HG03469 (cell line): ENCODE data around the gene PPP1R10.
A peak's percentile ranks its signal among the peaks of the same experiment; 100 is the strongest.
"Not testable (repeated sequence)": the region's sequence is repeated elsewhere in the genome, so short reads cannot be mapped to it uniquely, and the experiment has no call there.

ENCODE experiments used
- ATAC-seq: cut with Tn5 transposase; IDR thresholded peaks from one replicate; pipeline ENCODE4 v1.9.1; 2021; ENCODE audit warnings: mild to moderate bottlenecking, moderate library complexity, moderate number of reproducible peaks; ENCODE audit not compliant: unreplicated experiment

The PPP1R10 gene

GRCh38 chr6:30616811-30617564 is at the start of gene PPP1R10:
Gene PPP1R10 (minus strand): TSS chr6:30617243. CDS start chr6:30609944, 7,299 bp downstream.
- peak; percentile 60 for ATAC-seq

- ATAC-seq = not testable (repeated sequence)
Measured at GRCh38 chr6:30666300-30666699, 49.3 kb upstream of the PPP1R10 start.

GRCh38 chr6:30664994-30665767 is 48.1 kb upstream of the PPP1R10 start:
- ATAC-seq = no peak

GRCh38 chr6:30657922-30658321 is 40.9 kb upstream of the PPP1R10 start:
- ATAC-seq = not testable (repeated sequence)

- no peak for ATAC-seq
Measured at GRCh38 chr6:30657454-30657853, 40.4 kb upstream of the PPP1R10 start.

GRCh38 chr6:30656513-30656912 is 39.5 kb upstream of the PPP1R10 start:
- no peak for ATAC-seq

GRCh38 chr6:30655743-30656094 is 38.7 kb upstream of the PPP1R10 start:
- no peak for ATAC-seq

- ATAC-seq = no peak
Measured at GRCh38 chr6:30654798-30655742, 38.0 kb upstream of the PPP1R10 start.

- ATAC-seq = no peak
Measured at GRCh38 chr6:30651143-30651542, 34.1 kb upstream of the PPP1R10 start.

- ATAC-seq = peak; percentile 50
Measured at GRCh38 chr6:30647242-30648116, 30.4 kb upstream of the PPP1R10 start.

GRCh38 chr6:30646450-30647241 is 29.6 kb upstream of the PPP1R10 start, which contains the start of gene C6orf136:
Gene C6orf136 (plus strand): TSS chr6:30647133. CDS start chr6:30647232, 99 bp downstream.
- peak; percentile 20 for ATAC-seq

GRCh38 chr6:30645989-30646388 is 28.9 kb upstream of the PPP1R10 start:
- ATAC-seq = no peak

- ATAC-seq = no peak
Measured at GRCh38 chr6:30644769-30645168, 27.7 kb upstream of the PPP1R10 start.

- no peak for ATAC-seq
Measured at GRCh38 chr6:30643656-30644055, 26.6 kb upstream of the PPP1R10 start.

GRCh38 chr6:30641048-30641447 is 24.0 kb upstream of the PPP1R10 start:
- no peak for ATAC-seq

GRCh38 chr6:30640481-30640880 is 23.4 kb upstream of the PPP1R10 start:
- no peak for ATAC-seq

GRCh38 chr6:30635834-30636233 is 18.8 kb upstream of the PPP1R10 start:
- no peak for ATAC-seq

GRCh38 chr6:30626484-30627366 is 9.7 kb upstream of the PPP1R10 start, which contains the start of gene ATAT1:
Gene ATAT1 (plus strand): TSS chr6:30626874.
- ATAC-seq = no peak
